DND-41 (cell line): Measurements from ENCODE around the gene TEDC1.

Source experiments
- CTCF ChIP-seq: IDR thresholded peaks from 2 replicates; pipeline ENCODE4 v1.5.1; 2012; ENCODE audit warnings: borderline replicate concordance, low read length, moderate library complexity, mild to moderate bottlenecking; ENCODE audit not compliant: poor library complexity, severe bottlenecking; ENCODE audit errors: extremely low read depth
- EZH2 ChIP-seq: IDR thresholded peaks from 3 replicates; pipeline ENCODE4 v1.6.1; 2012; ENCODE audit warnings: borderline replicate concordance, low read depth, mild to moderate bottlenecking, moderate library complexity, low read length, inconsistent platforms; ENCODE audit not compliant: severe bottlenecking

- TF ChIP-seq CTCF = no peak
- TF ChIP-seq EZH2 = no peak
Observed at GRCh38 chr14:105529319-105529568, 38.2 kb downstream of the TEDC1 start.
